Progenitor cell of endocrine pancreas (in vitro differentiated cells): ENCODE data around the gene DFFA. TPM values are rescaled to one million over a fixed set of nuclear protein-coding genes. Genes with fewer than 3 reads are reported as not detected.
"Not testable (repeated sequence)": the region's sequence is repeated elsewhere in the genome, so short reads cannot be mapped to it uniquely, and the experiment has no call there.

ENCODE experiments used
- DNase-seq: peaks from one replicate; pipeline ENCODE4 v3.0.0; 2021; ENCODE audit warnings: low spot score; ENCODE audit not compliant: unreplicated experiment
- H3K27ac Mint-ChIP-seq: 2 replicates; pipeline ENCODE4 v1.8.0; 2021; ENCODE audit warnings: mild to moderate bottlenecking, moderate library complexity, mixed read lengths
- H3K27me3 Mint-ChIP-seq: 2 replicates; pipeline ENCODE4 v1.8.0; 2021; ENCODE audit warnings: mixed read lengths
- H3K36me3 Mint-ChIP-seq: 2 replicates; pipeline ENCODE4 v1.8.0; 2022; ENCODE audit warnings: mixed read lengths; ENCODE audit not compliant: insufficient read depth
- H3K4me1 Mint-ChIP-seq: 2 replicates; pipeline ENCODE4 v1.8.0; 2021; ENCODE audit warnings: low read depth, mixed read lengths
- H3K4me3 Mint-ChIP-seq: 2 replicates; pipeline ENCODE4 v1.8.0; 2021; ENCODE audit warnings: low read depth, mild to moderate bottlenecking, moderate library complexity, mixed read lengths
- H3K9me3 Mint-ChIP-seq: 2 replicates; pipeline ENCODE4 v1.8.0; 2021; ENCODE audit warnings: low read depth, mixed read lengths
- total RNA-seq: library from RNA; stranded (reverse); gene quantifications from 2 replicates; pipeline ENCODE4 v1.2.1, GENCODE V29; 2021
- TF ChIP-seq, protein P1 (sequence below): fragments of 200-600 bp; sonication (generic); IDR thresholded peaks from one replicate; pipeline ENCODE4 v1.5.0; 2021; ENCODE audit warnings: antibody characterized with exemption, mild to moderate bottlenecking; ENCODE audit not compliant: unreplicated experiment

DFFA gene
- total RNA-seq, 1 donor from 2014 or later = 47.9 TPM

DNA sequence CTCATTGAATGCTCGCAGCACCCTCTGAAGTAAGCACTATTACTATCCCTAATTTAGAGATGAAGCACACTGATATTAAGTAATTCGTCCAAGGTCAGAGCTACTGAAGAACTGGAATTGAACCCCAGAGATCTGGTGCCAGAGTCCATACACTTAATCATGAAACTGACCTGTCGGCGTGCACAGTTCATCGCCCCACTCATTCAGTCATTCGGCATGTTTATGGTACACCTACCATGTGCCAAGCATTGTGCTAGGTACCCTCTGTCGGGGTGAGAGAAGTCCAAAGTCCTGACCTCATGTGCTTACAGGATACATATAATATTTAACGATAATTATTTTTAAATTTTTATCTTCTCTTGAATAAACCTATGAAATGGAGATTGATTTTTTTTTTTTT lies 47.7 kb downstream of the DFFA start:
- no peaks in the 10 kb centered on the region for H3K9me3 Mint-ChIP-seq
- peaks cover 14% of the 10 kb centered on the region for H3K4me1 Mint-ChIP-seq
- TF ChIP-seq, protein P1, sequence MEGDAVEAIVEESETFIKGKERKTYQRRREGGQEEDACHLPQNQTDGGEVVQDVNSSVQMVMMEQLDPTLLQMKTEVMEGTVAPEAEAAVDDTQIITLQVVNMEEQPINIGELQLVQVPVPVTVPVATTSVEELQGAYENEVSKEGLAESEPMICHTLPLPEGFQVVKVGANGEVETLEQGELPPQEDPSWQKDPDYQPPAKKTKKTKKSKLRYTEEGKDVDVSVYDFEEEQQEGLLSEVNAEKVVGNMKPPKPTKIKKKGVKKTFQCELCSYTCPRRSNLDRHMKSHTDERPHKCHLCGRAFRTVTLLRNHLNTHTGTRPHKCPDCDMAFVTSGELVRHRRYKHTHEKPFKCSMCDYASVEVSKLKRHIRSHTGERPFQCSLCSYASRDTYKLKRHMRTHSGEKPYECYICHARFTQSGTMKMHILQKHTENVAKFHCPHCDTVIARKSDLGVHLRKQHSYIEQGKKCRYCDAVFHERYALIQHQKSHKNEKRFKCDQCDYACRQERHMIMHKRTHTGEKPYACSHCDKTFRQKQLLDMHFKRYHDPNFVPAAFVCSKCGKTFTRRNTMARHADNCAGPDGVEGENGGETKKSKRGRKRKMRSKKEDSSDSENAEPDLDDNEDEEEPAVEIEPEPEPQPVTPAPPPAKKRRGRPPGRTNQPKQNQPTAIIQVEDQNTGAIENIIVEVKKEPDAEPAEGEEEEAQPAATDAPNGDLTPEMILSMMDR = no peak
- DNase-seq = no peak
- H3K27me3 Mint-ChIP-seq = no peaks in the 10 kb centered on the region
- H3K27ac Mint-ChIP-seq = no peak overlapping the region
- no peak overlapping the region for H3K4me3 Mint-ChIP-seq
- H3K36me3 Mint-ChIP-seq = peaks cover 13% of the 10 kb centered on the region

DNA sequence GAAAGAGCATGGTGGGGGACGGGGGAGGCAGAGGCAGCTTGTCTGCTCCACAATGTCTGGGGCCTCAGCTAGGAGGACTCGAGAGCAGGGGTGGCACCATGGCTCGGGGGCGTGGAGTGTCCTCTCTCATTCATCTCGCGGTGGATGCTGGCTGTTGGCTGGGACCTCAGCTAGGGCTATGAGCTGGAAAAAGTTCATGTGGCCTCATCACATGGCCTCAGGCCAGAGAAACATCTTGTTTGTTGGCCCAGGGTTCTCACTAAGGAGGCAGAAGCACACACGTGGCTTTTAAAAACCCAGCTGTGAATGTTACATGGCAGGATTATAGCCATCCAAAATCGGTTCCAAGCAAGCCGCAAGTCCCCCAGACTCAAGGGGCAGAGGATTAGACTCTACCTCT lies 48.3 kb downstream of the DFFA start:
- H3K36me3 Mint-ChIP-seq = peaks cover 17% of the 10 kb centered on the region
- H3K27me3 Mint-ChIP-seq = no peaks in the 10 kb centered on the region
- H3K27ac Mint-ChIP-seq = peak overlapping the region; percentile 84
- no peak overlapping the region for H3K4me3 Mint-ChIP-seq
- peaks cover 14% of the 10 kb centered on the region for H3K4me1 Mint-ChIP-seq
- DNase-seq = no peak
- TF ChIP-seq, protein P1 = no peak
- H3K9me3 Mint-ChIP-seq = no peaks in the 10 kb centered on the region

DNA sequence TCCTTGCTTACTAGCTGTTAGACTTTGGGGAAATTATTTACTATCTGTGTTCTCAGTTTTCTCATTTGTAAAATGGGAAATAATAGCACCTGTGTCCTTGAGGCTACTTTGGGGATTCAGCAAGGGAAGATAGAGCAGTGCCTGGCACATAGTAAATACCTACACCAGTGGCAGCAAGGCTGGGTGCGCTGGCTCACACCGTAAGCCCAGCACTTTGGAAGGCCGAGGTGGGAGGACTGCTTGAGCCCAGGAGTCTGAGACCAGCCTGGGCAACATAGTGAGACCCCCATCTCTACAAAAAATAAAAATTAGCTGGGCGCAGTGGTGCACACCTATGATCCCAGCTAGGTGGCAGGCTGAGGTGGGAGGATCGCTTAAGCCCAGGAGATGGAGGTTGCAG lies 50.7 kb downstream of the DFFA start:
- TF ChIP-seq, protein P1 = no peak
- H3K27me3 Mint-ChIP-seq = no peaks in the 10 kb centered on the region
- no peaks in the 10 kb centered on the region for H3K9me3 Mint-ChIP-seq
- H3K4me3 Mint-ChIP-seq = no peak overlapping the region
- no peak for DNase-seq
- H3K27ac Mint-ChIP-seq = no peak overlapping the region
- peaks cover 32% of the 10 kb centered on the region for H3K36me3 Mint-ChIP-seq
- H3K4me1 Mint-ChIP-seq = peaks cover 8% of the 10 kb centered on the region

DNA sequence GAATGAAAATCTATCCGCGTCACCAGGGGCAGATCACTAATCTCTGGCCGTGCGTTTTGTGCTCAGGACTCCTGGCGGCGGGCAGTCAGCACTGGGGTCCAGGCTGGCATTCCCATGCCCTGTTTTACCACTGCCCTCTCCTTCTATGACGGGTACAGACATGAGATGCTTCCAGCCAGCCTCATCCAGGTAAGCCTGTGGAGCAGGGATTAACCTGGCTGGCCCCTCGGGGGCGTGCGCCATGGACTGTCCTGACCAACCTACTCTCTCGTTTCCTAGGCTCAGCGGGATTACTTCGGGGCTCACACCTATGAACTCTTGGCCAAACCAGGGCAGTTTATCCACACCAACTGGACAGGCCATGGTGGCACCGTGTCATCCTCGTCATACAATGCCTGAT lies 53.0 kb downstream of the DFFA start:
- H3K9me3 Mint-ChIP-seq = no peaks in the 10 kb centered on the region
- TF ChIP-seq, protein P1 = no peak
- H3K4me3 Mint-ChIP-seq = no peak overlapping the region
- H3K36me3 Mint-ChIP-seq = peaks cover 42% of the 10 kb centered on the region
- DNase-seq = no peak
- no peaks in the 10 kb centered on the region for H3K4me1 Mint-ChIP-seq
- no peaks in the 10 kb centered on the region for H3K27me3 Mint-ChIP-seq
- peak overlapping the region; percentile 35 for H3K27ac Mint-ChIP-seq

DNA sequence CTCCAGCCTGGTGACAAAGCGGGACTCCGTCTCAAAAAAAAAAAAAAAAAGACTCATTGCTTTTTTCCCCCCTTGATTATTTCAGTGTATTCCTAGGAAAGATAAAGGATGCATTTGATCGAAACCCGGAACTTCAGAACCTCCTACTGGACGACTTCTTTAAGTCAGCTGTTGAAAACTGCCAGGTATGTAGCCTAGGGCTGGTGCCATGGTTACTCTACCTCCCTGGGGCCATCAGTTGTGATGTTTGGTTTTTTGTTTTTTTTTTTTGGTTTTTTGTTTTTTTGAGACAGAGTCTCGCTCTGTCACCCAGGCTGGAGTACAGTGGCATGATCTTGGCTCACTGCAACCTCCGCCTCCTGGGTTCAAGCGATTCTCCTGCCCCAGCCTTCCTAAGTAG lies 53.6 kb downstream of the DFFA start:
- not testable (repeated sequence) for H3K27ac Mint-ChIP-seq, H3K4me3 Mint-ChIP-seq, H3K27me3 Mint-ChIP-seq, H3K4me1 Mint-ChIP-seq, H3K9me3 Mint-ChIP-seq, DNase-seq
- H3K36me3 Mint-ChIP-seq = peaks cover 42% of the 10 kb centered on the region

DNA sequence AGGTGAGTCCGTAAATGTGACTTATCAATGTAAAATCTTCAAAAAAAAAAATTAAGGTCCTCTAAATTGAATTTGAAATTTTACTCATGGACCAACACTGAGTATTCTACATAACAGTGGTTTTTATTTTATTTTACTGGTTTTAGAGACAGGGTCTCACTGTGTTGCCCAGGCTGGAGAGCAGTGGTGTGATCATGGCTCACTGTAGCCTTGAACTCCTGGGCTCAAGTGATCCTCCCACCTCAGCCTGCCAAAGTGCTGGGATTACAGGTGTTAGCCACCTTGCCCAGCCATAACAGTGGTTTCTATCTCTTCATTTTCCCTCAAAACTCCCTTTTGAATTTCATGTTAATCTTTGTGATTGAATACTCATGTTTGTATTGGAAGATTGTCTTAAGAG lies 56.4 kb downstream of the DFFA start:
- not testable (repeated sequence) for H3K4me1 Mint-ChIP-seq, H3K4me3 Mint-ChIP-seq, H3K9me3 Mint-ChIP-seq, DNase-seq, H3K27me3 Mint-ChIP-seq
- Mint-ChIP-seq H3K36me3 (peaks cover 49% of the 10 kb centered on the region), H3K27ac (peak overlapping the region; percentile 89)
